SK-N-MC (cell line): ENCODE results near the gene VSTM2B.

ENCODE experiments used
- EZH2 ChIP-seq: fragments of 200-600 bp; sonication (generic); IDR thresholded peaks from one replicate; pipeline ENCODE4 v1.6.1; 2017; ENCODE audit warnings: antibody characterized with exemption
- POLR2AphosphoS5 ChIP-seq: IDR thresholded peaks from 2 replicates; pipeline ENCODE4 v1.6.1; 2012; ENCODE audit warnings: mild to moderate bottlenecking, low read depth, low read length, borderline replicate concordance

DNA sequence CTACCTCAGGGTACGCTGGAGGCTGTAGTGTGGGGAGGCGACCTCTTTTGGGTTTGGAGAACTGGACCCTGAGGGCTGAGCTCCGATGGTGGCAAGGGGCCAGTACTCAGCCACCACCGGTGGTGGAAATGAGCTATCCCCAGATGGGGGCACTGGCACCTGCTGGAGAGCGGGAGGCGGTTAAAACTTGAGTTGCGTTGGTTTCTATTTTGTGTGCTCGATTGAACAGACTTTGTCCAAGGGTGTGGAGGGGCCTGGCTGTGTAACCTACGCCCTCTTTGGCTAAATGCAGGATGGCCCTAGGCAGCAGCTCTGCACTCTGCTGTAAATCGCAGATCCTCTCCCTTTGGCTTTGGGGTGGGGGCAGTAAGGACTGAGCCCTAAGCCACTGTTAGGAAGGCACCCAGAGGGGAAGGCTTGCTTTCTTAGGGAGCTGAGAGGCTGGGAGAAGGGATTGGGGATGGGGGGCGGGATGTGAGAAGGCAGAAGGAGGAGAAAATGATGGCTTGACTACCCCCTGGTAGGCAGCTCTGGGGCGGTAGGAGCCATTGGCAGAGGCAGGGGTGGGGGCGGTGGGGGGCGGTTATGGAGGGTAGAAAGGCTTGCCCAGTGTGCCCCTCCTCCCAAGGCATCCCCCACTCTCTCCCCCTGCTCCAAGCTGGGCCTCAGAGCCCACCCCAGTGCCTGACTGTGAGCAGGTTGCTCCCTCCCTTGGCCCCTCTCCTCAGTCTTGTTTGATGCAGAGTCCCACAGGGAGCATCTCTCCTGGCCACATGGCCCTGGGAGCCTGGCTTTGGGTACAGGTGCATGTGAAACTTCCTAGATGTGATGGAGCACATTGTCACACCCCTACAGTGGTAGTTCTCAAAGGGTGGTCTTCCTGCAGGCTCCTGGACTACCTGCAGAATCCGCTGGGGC lies 5.0 kb downstream of the VSTM2B start:
- no peak for TF ChIP-seq POLR2AphosphoS5
- TF ChIP-seq EZH2 = no peak
